Measurements from ENCODE around the gene RTEL1. TPM values are rescaled to one million over a fixed set of nuclear protein-coding genes. Genes with fewer than 3 reads are reported as not detected.
A peak's percentile ranks its signal among the peaks of the same experiment; 100 is the strongest.

The RTEL1 gene
- total RNA-seq, 1 donor from 2014 or later: 46.7 TPM

GRCh38 chr20:63641146-63641791, 16.8 kb upstream of the RTEL1 start:
- TF ChIP-seq, protein P1, sequence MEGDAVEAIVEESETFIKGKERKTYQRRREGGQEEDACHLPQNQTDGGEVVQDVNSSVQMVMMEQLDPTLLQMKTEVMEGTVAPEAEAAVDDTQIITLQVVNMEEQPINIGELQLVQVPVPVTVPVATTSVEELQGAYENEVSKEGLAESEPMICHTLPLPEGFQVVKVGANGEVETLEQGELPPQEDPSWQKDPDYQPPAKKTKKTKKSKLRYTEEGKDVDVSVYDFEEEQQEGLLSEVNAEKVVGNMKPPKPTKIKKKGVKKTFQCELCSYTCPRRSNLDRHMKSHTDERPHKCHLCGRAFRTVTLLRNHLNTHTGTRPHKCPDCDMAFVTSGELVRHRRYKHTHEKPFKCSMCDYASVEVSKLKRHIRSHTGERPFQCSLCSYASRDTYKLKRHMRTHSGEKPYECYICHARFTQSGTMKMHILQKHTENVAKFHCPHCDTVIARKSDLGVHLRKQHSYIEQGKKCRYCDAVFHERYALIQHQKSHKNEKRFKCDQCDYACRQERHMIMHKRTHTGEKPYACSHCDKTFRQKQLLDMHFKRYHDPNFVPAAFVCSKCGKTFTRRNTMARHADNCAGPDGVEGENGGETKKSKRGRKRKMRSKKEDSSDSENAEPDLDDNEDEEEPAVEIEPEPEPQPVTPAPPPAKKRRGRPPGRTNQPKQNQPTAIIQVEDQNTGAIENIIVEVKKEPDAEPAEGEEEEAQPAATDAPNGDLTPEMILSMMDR (conservative IDR thresholded peaks at IDR 0.05): no peak
- no peaks in the 10 kb centered on the region for H3K36me3 Mint-ChIP-seq (ENCODE audit: low read depth)
- DNase-seq (ENCODE audit: low read depth, low spot score): no peak
- no peaks in the 10 kb centered on the region for H3K27me3 Mint-ChIP-seq (ENCODE audit: low read depth)
- H3K4me1 Mint-ChIP-seq: peaks cover 3% of the 10 kb centered on the region
- no peaks in the 10 kb centered on the region for H3K9me3 Mint-ChIP-seq
- H3K4me3 Mint-ChIP-seq: no peak overlapping the region
- no peak overlapping the region for H3K27ac Mint-ChIP-seq (ENCODE audit: unreplicated experiment)

GRCh38 chr20:63641792-63642523, 16.2 kb upstream of the RTEL1 start:
- H3K4me1 Mint-ChIP-seq: peaks cover 3% of the 10 kb centered on the region
- H3K36me3 Mint-ChIP-seq (ENCODE audit: low read depth): no peaks in the 10 kb centered on the region
- H3K27ac Mint-ChIP-seq (ENCODE audit: unreplicated experiment): no peak overlapping the region
- peak; percentile 73 for DNase-seq (ENCODE audit: low read depth, low spot score)
- no peaks in the 10 kb centered on the region for H3K9me3 Mint-ChIP-seq
- H3K4me3 Mint-ChIP-seq: peak overlapping the region; percentile 64
- TF ChIP-seq, protein P1 (conservative IDR thresholded peaks at IDR 0.05): peak; percentile 64
- H3K27me3 Mint-ChIP-seq (ENCODE audit: low read depth): no peaks in the 10 kb centered on the region

GRCh38 chr20:63642527-63643247, 15.4 kb upstream of the RTEL1 start:
- DNase-seq (ENCODE audit: low read depth, low spot score): no peak
- H3K27me3 Mint-ChIP-seq (ENCODE audit: low read depth): no peaks in the 10 kb centered on the region
- H3K4me1 Mint-ChIP-seq: peaks cover 3% of the 10 kb centered on the region
- H3K36me3 Mint-ChIP-seq (ENCODE audit: low read depth): no peaks in the 10 kb centered on the region
- H3K27ac Mint-ChIP-seq (ENCODE audit: unreplicated experiment): no peak overlapping the region
- peak overlapping the region; percentile 72 for H3K4me3 Mint-ChIP-seq
- TF ChIP-seq, protein P1 (conservative IDR thresholded peaks at IDR 0.05): no peak
- no peaks in the 10 kb centered on the region for H3K9me3 Mint-ChIP-seq

GRCh38 chr20:63643499-63643898, 14.6 kb upstream of the RTEL1 start:
- Mint-ChIP-seq H3K36me3 (ENCODE audit: low read depth) (peaks cover 2% of the 10 kb centered on the region), H3K4me3 (peak overlapping the region; percentile 68), H3K9me3 (no peaks in the 10 kb centered on the region), H3K27me3 (ENCODE audit: low read depth) (no peaks in the 10 kb centered on the region), H3K27ac (ENCODE audit: unreplicated experiment) (no peak overlapping the region), H3K4me1 (peaks cover 3% of the 10 kb centered on the region)
- TF ChIP-seq, protein P1 (conservative IDR thresholded peaks at IDR 0.05): no peak
- DNase-seq (ENCODE audit: low read depth, low spot score): no peak

- Mint-ChIP-seq H3K27ac (ENCODE audit: unreplicated experiment) (no peak overlapping the region), H3K36me3 (ENCODE audit: low read depth) (peaks cover 2% of the 10 kb centered on the region), H3K9me3 (no peaks in the 10 kb centered on the region), H3K4me1 (peaks cover 3% of the 10 kb centered on the region), H3K27me3 (ENCODE audit: low read depth) (no peaks in the 10 kb centered on the region), H3K4me3 (no peak overlapping the region)
- DNase-seq (ENCODE audit: low read depth, low spot score): no peak
- TF ChIP-seq, protein P1 (conservative IDR thresholded peaks at IDR 0.05): no peak
Observed at GRCh38 chr20:63643946-63644345, 14.2 kb upstream of the RTEL1 start.
